ENCODE measurements around the gene TMEM141.

The TMEM141 gene

DNA sequence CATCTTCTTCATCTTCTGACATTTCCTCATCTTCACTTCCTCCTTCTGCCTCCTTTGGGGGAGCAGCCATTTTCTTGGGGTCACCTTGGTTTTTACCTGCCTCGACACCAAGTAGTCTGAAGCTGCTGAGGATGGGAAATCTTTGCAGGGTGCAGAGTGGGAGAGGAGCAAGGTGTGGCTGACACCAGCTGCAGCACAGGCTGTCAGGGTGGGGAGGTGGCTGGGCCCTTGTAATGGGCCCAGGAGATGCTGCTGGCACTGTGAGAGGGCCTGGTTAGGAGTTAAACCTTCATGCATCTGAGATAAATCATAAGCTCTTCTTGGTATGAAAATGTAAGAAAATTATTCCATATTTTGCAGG lies 24.3 kb downstream of the TMEM141 start:
- DNase-seq (ENCODE audit: insufficient read length, low spot score) (no peak), FAIRE-seq (no peak)
- TF ChIP-seq POLR2A (IDR thresholded peaks at IDR 0.05; ENCODE audit: low read depth, low read length) (no peak), SPI1 (IDR thresholded peaks at IDR 0.05; ENCODE audit: low read depth, low read length) (0 out of 2 replicates have a peak, but pooled peaks have one; percentile 14)

DNA sequence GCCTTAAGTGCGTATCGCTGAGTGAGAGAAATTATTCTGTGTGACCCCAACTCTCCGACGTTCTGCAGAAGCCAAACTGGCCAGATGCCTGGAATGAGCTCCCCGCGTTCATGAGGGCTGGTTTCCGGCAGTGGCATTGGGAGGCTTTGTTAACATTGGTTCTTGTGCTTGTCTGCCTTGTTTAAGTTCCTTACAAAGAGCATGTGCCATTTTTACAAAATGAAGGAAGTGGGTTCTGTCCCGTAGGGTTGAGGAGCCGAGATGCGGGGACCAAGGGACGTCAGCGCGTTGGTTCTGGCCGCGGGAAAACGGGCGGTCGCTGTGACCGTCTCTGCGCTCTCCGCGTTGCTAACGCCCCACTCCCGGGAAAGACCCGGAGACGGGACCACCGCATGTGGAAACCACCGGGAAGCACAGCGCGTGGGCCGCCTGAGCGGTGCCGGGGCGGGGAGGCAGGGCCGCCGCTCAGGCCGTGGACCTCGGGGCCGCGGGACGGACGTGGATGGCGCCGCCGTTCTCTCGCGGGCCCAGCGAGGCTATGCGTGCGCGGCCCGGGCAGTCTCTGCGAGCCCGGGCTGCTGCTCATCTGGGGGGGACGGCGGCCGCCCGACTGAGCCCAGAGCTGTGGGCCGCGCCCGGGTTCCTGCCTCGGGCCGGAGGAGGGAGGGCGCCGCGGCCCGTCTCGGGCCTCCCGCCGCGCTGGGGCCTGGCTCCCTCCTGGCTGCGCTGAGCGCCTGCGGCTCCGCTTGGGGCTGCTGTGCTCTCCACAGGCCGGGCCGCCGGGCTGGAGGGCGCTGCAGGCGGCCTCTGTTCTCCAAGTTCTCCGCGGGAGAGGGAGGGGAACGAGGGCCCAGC lies 30.1 kb downstream of the TMEM141 start:
- no peak for TF ChIP-seq POLR2AphosphoS5 (IDR thresholded peaks at IDR 0.05; ENCODE audit: low read depth, low read length)
- FAIRE-seq (no peak), DNase-seq (ENCODE audit: insufficient read length, low spot score) (no peak)

DNA sequence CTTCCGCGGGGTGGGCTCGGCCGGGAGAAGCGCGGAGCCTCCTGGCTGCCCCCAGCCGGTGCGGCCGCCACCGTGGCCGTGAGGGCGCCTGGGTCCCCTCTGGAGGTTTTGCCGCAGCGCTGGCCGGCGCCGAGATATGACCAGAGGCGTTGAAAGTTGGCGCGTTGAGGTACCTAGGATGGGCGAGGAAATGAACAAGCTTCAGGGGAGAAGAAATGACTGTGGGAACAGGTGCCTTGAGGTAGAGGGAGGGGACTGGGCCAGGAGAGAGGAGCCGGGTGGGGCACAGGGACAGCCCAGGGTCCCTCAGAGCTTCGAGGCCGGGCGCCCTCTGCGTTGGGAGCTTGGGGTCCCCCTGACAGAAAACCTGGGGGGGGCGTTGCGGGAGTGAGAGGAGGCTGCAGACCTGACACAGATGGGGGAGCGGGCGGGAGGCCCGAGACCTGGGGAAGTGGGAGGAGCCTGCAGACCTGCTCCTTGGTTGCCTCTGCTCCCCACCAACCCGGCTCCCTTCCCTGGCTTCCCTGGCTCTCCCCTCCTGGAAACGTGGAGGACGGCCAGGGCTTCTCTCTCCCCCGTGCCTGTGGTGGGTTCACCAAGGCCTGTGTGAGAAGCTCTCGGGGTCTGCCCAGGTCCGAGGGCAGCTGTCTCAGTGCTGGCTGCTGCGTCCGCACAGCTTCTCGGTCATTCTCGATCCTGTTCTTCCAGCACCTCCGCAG lies 30.8 kb downstream of the TMEM141 start:
- no peak for TF ChIP-seq POLR2AphosphoS5 (IDR thresholded peaks at IDR 0.05; ENCODE audit: low read depth, low read length)
- DNase-seq (ENCODE audit: insufficient read length, low spot score) = no peak
- FAIRE-seq = no peak

DNA sequence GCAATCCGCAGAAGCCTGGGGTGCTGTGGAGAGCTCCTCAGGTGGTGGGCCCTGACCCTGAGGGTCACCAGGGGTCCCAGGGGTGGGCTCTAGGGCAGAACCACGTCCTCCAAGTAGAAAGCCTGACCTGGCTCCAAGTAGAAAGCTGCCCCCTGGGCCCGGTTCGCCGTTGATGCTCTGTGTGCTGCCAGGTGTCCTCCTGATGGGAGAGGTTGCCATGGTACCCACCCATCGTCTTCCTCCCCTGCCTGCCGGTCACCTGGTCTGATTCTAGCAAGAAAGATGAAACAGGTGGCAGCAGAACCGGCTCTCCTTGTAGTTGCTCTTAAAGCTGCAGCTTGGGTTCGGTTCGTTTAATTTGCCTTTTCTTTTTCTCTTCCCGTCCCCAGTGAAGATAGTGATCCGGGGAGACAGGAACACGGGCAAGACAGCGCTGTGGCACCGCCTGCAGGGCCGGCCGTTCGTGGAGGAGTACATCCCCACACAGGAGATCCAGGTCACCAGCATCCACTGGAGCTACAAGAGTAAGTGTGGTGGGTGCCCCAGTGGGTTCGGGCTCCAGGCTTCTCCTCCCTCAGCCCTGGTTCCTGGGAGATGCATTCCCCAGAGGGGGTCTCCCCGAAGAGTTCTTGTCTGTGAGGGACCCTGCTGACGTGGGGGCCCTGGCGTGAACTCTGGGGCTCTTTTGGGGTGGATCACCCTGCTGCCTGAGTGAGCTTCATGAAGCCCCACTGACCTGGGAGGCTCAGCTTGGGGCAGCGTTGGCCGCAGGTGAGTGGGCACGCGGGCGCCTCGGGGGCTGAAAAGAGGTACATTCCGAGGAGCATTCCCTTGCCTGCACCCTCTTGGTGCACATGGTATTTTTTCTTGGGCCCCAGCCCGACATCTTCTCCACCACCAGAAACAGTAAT lies 32.2 kb downstream of the TMEM141 start:
- TF ChIP-seq SPI1 (IDR thresholded peaks at IDR 0.05; ENCODE audit: low read depth, low read length) = no peak
- TF ChIP-seq POLR2AphosphoS5 (IDR thresholded peaks at IDR 0.05; ENCODE audit: low read depth, low read length) = no peak
- TF ChIP-seq POLR2A (IDR thresholded peaks at IDR 0.05; ENCODE audit: low read depth, low read length) = no peak
- TF ChIP-seq TAF1 (IDR thresholded peaks at IDR 0.05; ENCODE audit: low read depth, low read length) = no peak
- no peak for TF ChIP-seq POU2F2 (IDR thresholded peaks at IDR 0.05; ENCODE audit: low read depth, low read length)
- no peak for TF ChIP-seq PAX5 (IDR thresholded peaks at IDR 0.05; ENCODE audit: insufficient read depth, low read length, severe bottlenecking)
- FAIRE-seq = no peak
- no peak for DNase-seq (ENCODE audit: insufficient read length, low spot score)

DNA sequence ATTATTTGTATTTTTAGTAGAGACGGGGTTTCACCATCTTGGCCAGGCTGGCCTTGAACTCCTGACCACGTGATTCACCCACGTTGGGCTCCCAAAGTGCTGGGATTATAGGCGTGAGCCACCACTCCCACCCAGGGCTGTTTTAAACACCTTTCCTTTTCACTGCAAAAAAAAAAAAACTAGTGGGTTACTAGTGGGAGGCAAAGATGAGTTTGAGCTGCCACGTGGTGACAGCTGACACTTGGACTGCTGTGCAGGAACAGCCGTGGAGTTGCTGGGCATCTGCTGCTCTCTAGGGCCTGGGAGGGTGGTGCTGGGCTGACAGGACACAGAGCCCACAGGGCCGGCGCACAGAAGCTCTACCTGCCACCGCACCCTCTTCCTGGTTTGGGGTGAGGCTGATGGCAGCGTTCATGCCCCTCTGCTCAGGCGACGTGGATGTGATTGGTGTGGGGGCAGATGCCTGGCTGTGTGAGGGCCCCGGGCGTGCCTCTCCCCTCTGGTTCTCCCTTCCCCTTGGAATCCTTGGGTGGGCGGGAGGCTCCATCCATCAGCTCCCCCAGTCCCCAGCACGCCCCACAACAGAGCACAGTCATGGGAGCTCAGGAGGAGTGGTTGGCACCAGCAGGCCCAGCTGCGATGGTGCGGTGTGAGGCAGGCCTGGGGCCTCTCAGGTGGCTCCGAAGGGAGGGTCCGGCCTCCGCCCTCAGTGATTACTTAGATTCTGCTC lies 33.5 kb downstream of the TMEM141 start:
- TF ChIP-seq TAF1 (IDR thresholded peaks at IDR 0.05; ENCODE audit: low read depth, low read length) = no peak
- TF ChIP-seq POLR2A (IDR thresholded peaks at IDR 0.05; ENCODE audit: low read depth, low read length) = no peak
- no peak for TF ChIP-seq POU2F2 (IDR thresholded peaks at IDR 0.05; ENCODE audit: low read depth, low read length)
- TF ChIP-seq PAX5 (IDR thresholded peaks at IDR 0.05; ENCODE audit: insufficient read depth, low read length, severe bottlenecking) = no peak
- no peak for TF ChIP-seq SPI1 (IDR thresholded peaks at IDR 0.05; ENCODE audit: low read depth, low read length)
- no peak for TF ChIP-seq POLR2AphosphoS5 (IDR thresholded peaks at IDR 0.05; ENCODE audit: low read depth, low read length)
- DNase-seq (ENCODE audit: insufficient read length, low spot score) (no peak), FAIRE-seq (no peak)

DNA sequence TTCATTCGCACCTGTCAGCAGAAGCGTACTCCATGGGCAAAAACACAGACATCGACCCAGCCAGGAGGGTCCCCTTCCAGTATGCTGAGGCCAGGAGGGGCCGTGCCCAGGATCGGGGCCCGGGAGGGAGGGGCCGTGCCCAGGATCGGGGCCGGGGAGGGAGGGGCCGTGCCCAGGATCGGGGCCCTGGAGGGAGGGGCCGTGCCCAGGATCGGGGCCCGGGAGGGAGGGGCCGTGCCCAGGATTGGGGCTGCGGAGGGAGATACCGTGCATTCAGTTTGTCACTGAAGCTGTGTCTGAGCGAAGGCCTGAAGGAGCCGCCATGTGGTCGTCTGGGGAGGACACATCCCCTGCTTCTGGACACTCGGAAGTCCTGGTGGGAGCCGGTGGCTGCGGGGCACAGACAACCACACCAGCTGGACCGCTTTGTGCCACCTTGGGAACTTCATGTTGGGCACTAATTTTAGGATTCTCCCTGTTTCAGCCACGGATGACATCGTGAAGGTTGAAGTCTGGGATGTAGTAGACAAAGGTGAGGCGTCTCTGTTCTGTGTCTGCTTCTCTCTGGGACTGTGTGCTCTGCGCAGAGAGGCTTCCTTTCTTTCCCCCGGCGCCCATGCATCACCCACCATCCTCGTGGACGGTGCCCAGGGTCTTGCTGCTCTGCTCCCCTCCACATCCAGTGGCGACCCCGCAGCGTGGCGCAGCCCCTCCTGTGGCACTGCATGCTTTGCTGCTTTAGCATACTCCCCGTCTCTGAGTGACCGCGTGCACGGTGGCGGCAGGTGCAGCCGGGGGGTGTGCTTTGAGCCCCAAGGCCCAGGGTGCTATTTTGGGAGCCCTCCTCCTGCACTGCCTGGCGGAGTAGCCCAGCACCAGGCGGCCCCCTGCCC lies 34.4 kb downstream of the TMEM141 start:
- no peak for TF ChIP-seq POLR2AphosphoS5 (IDR thresholded peaks at IDR 0.05; ENCODE audit: low read depth, low read length)
- TF ChIP-seq SPI1 (IDR thresholded peaks at IDR 0.05; ENCODE audit: low read depth, low read length) = no peak
- TF ChIP-seq POU2F2 (IDR thresholded peaks at IDR 0.05; ENCODE audit: low read depth, low read length) = no peak
- TF ChIP-seq PAX5 (IDR thresholded peaks at IDR 0.05; ENCODE audit: insufficient read depth, low read length, severe bottlenecking) = no peak
- TF ChIP-seq TAF1 (IDR thresholded peaks at IDR 0.05; ENCODE audit: low read depth, low read length) = no peak
- no peak for TF ChIP-seq POLR2A (IDR thresholded peaks at IDR 0.05; ENCODE audit: low read depth, low read length)
- DNase-seq (ENCODE audit: insufficient read length, low spot score) = no peak
- no peak for FAIRE-seq

DNA sequence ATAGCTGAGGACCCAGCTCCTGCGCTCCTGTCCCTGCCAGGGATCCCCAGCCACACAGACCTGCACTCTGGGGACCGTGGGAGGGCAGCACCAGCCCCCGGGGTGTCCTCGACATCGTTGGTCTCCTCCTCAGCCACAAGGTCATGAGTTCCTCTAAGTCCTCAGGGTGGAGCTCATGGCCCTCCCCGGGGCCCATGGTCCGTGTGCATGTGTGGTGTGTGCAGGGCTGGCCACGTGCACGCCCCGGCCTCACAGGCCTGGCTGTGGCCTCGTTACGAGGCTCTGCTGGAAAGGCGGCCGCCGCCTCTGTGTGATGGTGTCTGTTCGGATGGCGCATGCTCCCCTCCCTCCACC lies 35.0 kb downstream of the TMEM141 start:
- DNase-seq (ENCODE audit: insufficient read length, low spot score) (no peak), FAIRE-seq (no peak)
- TF ChIP-seq SPI1 (IDR thresholded peaks at IDR 0.05; ENCODE audit: low read depth, low read length) = no peak
- no peak for TF ChIP-seq TAF1 (IDR thresholded peaks at IDR 0.05; ENCODE audit: low read depth, low read length)
- no peak for TF ChIP-seq POLR2AphosphoS5 (IDR thresholded peaks at IDR 0.05; ENCODE audit: low read depth, low read length)
- no peak for TF ChIP-seq PAX5 (IDR thresholded peaks at IDR 0.05; ENCODE audit: insufficient read depth, low read length, severe bottlenecking)
- TF ChIP-seq POLR2A (IDR thresholded peaks at IDR 0.05; ENCODE audit: low read depth, low read length) = no peak
- TF ChIP-seq POU2F2 (IDR thresholded peaks at IDR 0.05; ENCODE audit: low read depth, low read length) = no peak

DNA sequence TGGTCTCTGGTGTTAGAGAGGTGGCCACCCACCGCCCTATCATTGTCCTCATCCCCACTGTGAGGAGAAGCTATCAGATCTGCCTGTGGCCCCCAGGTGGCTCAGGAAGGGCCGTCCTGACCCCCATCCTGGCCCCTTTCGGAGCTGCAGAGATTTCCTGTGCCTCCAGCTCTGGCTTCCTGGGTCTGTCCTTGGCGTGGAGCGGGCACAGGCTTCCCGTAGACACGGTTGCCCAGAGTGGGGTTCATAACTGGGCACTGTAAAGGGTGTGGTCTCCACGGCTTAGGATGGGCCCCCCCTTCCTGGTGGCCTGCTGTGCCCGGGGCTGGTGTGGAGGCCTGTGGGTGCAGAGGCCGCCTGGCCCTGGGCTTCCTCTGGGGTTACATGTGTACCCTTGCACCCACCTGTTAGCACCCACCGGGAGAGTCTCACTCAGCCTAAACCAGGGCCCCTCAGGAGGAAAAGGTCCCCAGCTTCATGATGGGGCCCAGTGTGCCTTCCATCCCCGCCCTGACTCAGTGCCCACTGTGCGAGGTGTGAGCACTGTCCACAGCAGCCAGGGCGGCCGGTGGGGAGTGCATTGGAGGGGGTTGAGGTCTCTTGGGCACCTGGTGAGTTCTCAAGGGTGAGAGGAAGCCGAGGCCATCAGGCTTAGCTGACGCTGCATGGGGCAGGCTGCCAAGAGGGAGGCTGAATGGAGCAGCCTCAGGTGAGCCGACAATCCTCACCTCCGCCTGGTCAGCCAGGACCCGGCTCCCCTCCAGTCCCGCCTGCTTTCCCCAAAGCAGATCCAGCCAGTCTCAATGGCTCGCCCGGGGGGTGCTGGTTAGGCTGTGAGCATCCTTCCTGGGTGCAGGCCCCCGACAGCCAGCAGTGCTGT lies 35.8 kb downstream of the TMEM141 start:
- FAIRE-seq = no peak
- no peak for TF ChIP-seq SPI1 (IDR thresholded peaks at IDR 0.05; ENCODE audit: low read depth, low read length)
- TF ChIP-seq POLR2A (IDR thresholded peaks at IDR 0.05; ENCODE audit: low read depth, low read length) = no peak
- no peak for TF ChIP-seq TAF1 (IDR thresholded peaks at IDR 0.05; ENCODE audit: low read depth, low read length)
- TF ChIP-seq PAX5 (IDR thresholded peaks at IDR 0.05; ENCODE audit: insufficient read depth, low read length, severe bottlenecking) = no peak
- TF ChIP-seq POLR2AphosphoS5 (IDR thresholded peaks at IDR 0.05; ENCODE audit: low read depth, low read length) = no peak
- TF ChIP-seq POU2F2 (IDR thresholded peaks at IDR 0.05; ENCODE audit: low read depth, low read length) = no peak
- no peak for DNase-seq (ENCODE audit: insufficient read length, low spot score)
